HG02759 (cell line): Measurements from ENCODE around the gene CPZ.
"Not testable (repeated sequence)": the region's sequence is repeated elsewhere in the genome, so short reads cannot be mapped to it uniquely, and the experiment has no call there.

Experiments
- ATAC-seq: cut with Tn5 transposase; IDR thresholded peaks from one replicate; pipeline ENCODE4 v1.9.1; 2021; ENCODE audit warnings: mild to moderate bottlenecking, moderate library complexity; ENCODE audit not compliant: unreplicated experiment

CPZ gene

DNA sequence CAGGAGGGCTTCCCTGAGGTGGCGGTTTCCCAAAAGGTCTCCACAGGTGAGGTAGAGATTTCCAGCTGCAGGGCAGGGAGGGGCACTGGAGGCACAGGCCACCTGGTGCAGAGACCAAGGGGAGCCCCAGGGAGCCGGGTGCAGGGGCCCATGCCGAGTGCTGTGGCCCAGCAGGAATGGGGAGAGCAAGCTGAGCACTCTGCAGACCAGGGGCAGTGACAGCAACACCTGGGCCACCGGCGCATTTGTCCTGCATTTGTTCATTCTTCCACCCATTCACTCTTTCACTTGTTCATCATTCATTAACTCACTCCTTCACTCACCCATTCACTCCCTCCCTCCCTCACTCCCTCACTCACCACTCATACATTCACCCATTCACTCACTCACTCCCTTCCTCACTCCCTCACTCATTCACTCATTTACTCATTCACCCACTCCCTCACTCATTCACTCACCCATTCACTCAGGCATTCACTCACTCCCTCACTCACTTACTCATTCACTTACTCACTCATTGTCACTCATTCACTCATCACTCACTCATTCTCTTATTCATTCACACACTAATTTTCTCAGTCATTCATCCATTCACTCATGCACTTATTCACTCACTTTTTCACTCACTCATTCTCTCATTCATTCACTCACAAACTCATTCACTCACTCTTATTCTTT lies 16.3 kb downstream of the CPZ start:
- ATAC-seq = no peak

GRCh38 chr4:8609406-8609805 lies 16.8 kb downstream of the CPZ start:
- no peak for ATAC-seq

GRCh38 chr4:8609824-8610350 lies 17.3 kb downstream of the CPZ start:
- no peak for ATAC-seq

- ATAC-seq = no peak
Observed at GRCh38 chr4:8610858-8611616, 18.5 kb downstream of the CPZ start.

DNA sequence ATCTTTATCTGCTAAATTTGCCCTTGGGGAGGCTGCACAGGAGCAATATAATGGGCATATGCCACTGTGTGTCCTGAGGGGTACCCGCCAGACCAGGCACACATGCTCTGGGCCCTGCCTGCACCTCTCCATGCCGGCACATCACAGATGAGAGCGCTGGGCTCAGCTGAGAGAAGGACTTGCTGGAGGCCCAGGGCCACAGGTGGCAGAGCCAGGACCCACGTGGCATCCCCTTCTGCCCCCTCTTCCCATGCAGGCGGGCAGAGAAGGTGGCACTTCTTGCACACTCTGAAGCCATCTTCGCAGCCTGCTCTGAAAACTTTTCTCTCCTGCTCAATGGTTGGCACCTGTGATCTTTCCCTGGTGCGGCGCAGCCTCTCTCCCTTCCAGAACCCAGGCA lies 20.1 kb downstream of the CPZ start:
- no peak for ATAC-seq

- no peak for ATAC-seq
Observed at GRCh38 chr4:8613421-8614364, 21.1 kb downstream of the CPZ start.

- ATAC-seq = no peak
Observed at GRCh38 chr4:8614365-8615193, 22.0 kb downstream of the CPZ start.

DNA sequence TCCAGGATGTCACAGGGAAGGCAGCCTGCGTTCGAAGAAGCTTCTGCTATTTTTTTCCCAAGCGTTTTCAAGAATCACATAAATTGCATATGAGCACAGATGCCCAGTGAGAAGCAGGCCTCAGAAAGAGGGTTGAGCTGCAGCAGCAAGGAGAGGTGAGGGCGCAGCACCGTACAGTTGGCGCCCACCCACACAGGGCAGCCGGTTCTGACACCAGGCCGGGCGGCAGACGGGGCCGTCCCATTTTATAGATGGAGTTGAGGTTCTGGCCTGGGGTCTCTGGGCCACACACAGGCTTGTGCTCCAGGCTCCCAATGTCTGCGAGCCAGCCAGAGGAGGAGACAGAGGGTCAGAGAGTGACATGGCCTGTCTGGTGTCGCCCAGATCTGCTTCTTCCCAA lies 22.8 kb downstream of the CPZ start:
- no peak for ATAC-seq

- no peak for ATAC-seq
Observed at GRCh38 chr4:8615921-8616787, 23.6 kb downstream of the CPZ start.

DNA sequence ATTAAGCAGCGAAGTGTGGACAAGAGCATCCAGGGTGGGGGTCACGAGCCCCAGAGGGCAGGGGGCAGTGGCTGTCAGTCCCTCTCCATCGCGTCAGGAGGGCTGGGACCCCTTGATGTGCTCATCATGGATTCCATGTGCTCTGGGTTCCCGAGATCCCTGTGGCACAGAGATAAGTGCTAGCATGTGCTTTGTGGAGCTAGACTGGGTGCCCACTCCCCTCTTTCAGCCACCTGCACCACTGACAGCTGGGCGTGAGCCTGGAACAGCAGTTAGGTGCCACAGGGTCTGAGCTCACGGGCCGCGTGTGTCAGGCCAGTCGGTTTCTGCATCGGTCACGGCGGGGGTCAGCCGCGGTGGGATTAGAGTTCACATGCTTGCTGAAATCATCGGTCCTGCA lies 24.3 kb downstream of the CPZ start:
- ATAC-seq = no peak

- no peak for ATAC-seq
Observed at GRCh38 chr4:8617486-8618040, 25.0 kb downstream of the CPZ start.

DNA sequence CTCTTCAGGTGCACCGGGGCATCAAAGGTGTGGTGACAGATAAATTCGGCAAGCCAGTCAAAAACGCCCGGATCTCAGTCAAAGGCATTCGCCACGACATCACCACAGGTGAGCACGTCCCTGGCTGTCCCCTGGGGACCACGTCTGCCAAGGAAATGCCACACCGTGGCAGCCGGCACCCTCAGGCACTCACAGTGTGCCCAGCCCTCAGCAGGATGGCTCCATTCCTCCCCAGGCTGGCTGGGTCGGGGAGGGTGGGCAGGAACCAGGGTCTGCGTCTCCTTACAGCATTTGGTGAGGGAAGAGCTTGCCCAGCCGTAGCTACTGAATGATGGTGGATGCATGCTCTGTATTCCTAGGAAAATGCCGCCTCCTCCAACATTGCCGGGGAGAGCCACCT lies 25.9 kb downstream of the CPZ start:
- ATAC-seq = no peak

DNA sequence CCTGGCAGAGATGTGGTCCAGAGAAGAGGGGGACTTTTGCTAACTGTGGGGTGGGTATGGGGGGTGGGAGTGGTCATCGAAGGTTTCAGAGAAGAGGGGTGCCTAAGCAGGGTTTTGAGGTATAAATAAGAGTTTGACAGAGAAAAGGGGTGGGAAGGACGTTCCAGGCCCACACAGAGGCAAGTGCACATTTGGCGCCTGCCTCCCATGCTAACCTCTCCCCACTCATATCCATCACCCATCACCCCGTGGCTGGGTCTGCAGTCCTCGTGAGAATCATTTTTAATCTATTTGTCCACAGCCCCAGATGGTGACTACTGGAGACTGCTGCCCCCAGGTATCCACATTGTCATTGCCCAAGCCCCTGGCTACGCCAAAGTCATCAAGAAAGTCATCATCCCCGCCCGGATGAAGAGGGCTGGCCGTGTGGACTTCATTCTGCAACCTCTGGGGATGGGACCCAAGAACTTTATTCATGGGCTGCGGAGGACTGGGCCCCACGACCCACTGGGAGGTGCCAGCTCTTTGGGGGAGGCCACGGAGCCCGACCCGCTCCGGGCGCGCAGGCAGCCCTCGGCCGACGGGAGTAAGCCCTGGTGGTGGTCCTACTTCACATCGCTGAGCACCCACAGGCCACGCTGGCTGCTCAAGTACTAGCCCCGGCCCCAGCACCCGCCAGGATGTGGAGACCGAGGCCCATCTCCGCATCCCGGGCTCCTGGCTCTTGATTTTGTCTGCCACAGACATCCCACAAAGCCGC lies 26.6 kb downstream of the CPZ start:
- no peak for ATAC-seq

DNA sequence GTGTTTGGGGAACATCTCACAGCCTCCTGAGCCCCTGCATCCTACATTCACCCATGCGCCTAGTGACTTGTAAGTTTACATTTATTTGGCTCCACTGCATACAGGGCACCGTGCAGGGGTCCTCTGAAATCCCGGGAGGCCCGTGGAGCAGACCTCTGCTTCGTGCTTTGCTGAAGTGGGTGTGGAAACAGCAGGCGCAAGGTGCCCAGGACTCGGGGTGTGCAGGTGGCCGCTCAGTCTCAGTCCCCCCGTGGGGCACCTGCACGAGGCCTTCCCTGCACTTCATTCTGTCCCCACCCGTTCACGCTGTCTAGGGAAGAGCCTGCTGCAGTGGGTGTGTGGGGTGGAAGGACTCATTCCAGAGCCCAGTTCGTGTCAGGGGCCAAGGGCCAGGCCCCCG lies 28.6 kb downstream of the CPZ start:
- not testable (repeated sequence) for ATAC-seq

GRCh38 chr4:8624601-8625272 lies 32.2 kb downstream of the CPZ start:
- not testable (repeated sequence) for ATAC-seq

GRCh38 chr4:8630240-8630905 lies 37.8 kb downstream of the CPZ start:
- not testable (repeated sequence) for ATAC-seq

- not testable (repeated sequence) for ATAC-seq
Observed at GRCh38 chr4:8631896-8632295, 39.3 kb downstream of the CPZ start.
